Camera-type eye (tissue), 1 donor: Measurements from ENCODE around the gene PSG3. TPM values are rescaled to one million over a fixed set of nuclear protein-coding genes. Genes with fewer than 3 reads are reported as not detected.

Source experiments
- total RNA-seq: library from RNA; depleted of rRNA; stranded (reverse); fragments of >200 nt; gene quantifications from one replicate; pipeline ENCODE4 v1.2.3, GENCODE V29; 2014

The PSG3 gene
- total RNA-seq, result not detected

GRCh38 chr19:42740381-42740780 lies at the start of gene PSG3:
TSS of gene PSG3 (minus strand) at chr19:42740481. CDS start at chr19:42740384, 97 bp downstream.

Other genes with a start within 250 kb of the PSG3 start
- 2.6 TPM for gene CEACAM1, start 212.0 kb downstream of the PSG3 start, total RNA-seq
- gene CEACAM8, start 145.6 kb downstream of the PSG3 start, total RNA-seq, result 0.55 TPM
- not detected for gene PSG8, start 25.2 kb upstream of the PSG3 start, total RNA-seq
- not detected for gene PSG1, start 139.2 kb upstream of the PSG3 start, total RNA-seq
- gene PSG6, start 177.4 kb upstream of the PSG3 start, total RNA-seq, result not detected
- not detected for gene PSG7, start 196.7 kb upstream of the PSG3 start, total RNA-seq